ENCODE measurements around the gene SHD.

Gene SHD

DNA sequence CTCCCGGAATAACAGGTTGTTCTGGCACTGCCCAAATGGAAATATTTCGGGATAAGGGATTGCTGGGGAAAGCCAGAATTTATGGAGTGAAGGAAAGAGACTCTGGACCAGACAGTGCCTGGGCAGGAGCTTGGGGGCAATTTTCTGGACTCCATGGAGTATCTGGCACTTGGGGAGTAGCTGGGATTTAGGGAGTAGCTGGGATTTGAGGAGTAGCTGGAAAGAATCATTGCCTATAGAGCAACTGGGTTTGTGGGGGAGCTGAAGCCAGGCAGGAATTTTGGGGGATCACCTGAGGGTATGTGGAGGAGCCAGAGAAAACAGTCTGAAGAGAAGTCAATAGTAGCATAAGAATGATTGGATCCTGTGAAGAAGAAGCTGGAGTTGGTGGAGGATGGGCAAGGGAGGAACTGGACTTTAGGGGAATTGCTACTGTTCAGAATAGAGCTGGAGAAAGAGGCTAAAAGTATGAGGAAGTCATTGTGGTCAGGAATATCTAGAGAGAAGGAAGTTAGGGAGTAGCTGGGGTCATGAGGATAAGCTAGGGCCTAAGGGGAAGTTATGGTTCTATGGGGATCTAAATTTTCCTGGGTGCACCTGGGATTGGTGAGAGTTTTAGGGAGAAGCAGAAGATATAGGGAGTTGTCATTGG lies 40.1 kb downstream of the SHD start:
- TF ChIP-seq CTCF (IDR thresholded peaks at IDR 0.05; ENCODE audit: low read length), result no peak
- no peak for TF ChIP-seq EZH2 (IDR thresholded peaks at IDR 0.05; ENCODE audit: borderline replicate concordance, low read length)

DNA sequence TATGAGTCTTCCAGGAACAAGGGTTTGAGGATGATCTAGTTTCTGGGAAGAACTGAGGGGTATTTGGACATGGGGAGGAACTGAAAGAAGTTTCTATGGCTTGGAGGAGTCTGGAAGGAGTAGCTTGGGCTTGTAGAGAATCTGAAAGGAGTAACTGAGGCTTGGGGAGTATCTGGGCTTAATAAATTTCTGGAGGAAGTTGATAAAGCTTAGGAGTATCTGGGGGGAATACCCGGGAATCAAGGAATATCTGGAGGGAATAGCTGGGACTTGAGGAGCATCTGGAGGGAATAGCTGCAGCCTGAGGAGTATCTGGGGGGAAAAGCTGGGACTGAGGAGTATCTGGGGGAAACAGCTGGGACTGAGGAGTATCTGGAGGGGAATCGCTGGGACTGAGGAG lies 41.4 kb downstream of the SHD start:
- H3K79me2 ChIP-seq (ENCODE audit: insufficient read depth, low read length), result no peaks in the 10 kb centered on the region
- no peak overlapping the region for H3K4me2 ChIP-seq (ENCODE audit: low read length)
- no peaks in the 10 kb centered on the region for H3K27me3 ChIP-seq (ENCODE audit: insufficient read depth, low read length)
- TF ChIP-seq CTCF (IDR thresholded peaks at IDR 0.05; ENCODE audit: low read length) (no peak), EZH2 (IDR thresholded peaks at IDR 0.05; ENCODE audit: borderline replicate concordance, low read length) (no peak)
- H3F3A ChIP-seq (ENCODE audit: insufficient read depth, low read length), result no peaks in the 10 kb centered on the region
- no peak overlapping the region for H3K9ac ChIP-seq (ENCODE audit: low read length)
- H2AFZ ChIP-seq (ENCODE audit: low read length), result no peak overlapping the region
- no peaks in the 10 kb centered on the region; the same call in 1 of the 2 replicates for H3K9me3 ChIP-seq (ENCODE audit: low read length)
- no peak overlapping the region for H3K4me3 ChIP-seq (ENCODE audit: low read depth, low read length, poor library complexity, severe bottlenecking)
- no peak overlapping the region for H3K27ac ChIP-seq (ENCODE audit: low read depth, low read length, poor library complexity, severe bottlenecking)
- no peaks in the 10 kb centered on the region for H3K4me1 ChIP-seq (ENCODE audit: insufficient read depth, low read length, severe bottlenecking)
- no peaks in the 10 kb centered on the region for H3K36me3 ChIP-seq (ENCODE audit: insufficient read depth, low read length)
- no peaks in the 10 kb centered on the region for H3K9me2 ChIP-seq (ENCODE audit: low read depth, low read length)
- no peaks in the 10 kb centered on the region for H4K20me1 ChIP-seq (ENCODE audit: insufficient read depth, low read length)

More for the DNA sequence above, 40.1 kb downstream of the SHD start:
- Histone ChIP-seq H3K27me3 (ENCODE audit: insufficient read depth, low read length) (no peaks in the 10 kb centered on the region), H4K20me1 (ENCODE audit: insufficient read depth, low read length) (no peaks in the 10 kb centered on the region), H2AFZ (ENCODE audit: low read length) (no peak overlapping the region), H3K36me3 (ENCODE audit: insufficient read depth, low read length) (no peaks in the 10 kb centered on the region), H3K4me3 (ENCODE audit: low read depth, low read length, poor library complexity, severe bottlenecking) (no peak overlapping the region), H3K9me2 (ENCODE audit: low read depth, low read length) (no peaks in the 10 kb centered on the region), H3K4me1 (ENCODE audit: insufficient read depth, low read length, severe bottlenecking) (no peaks in the 10 kb centered on the region), H3K27ac (ENCODE audit: low read depth, low read length, poor library complexity, severe bottlenecking) (no peak overlapping the region), H3K9me3 (ENCODE audit: low read length) (no peaks in the 10 kb centered on the region; the same call in 1 of the 2 replicates), H3K4me2 (ENCODE audit: low read length) (no peak overlapping the region), H3F3A (ENCODE audit: insufficient read depth, low read length) (no peaks in the 10 kb centered on the region), H3K9ac (ENCODE audit: low read length) (no peak overlapping the region), H3K79me2 (ENCODE audit: insufficient read depth, low read length) (no peaks in the 10 kb centered on the region)

DNA sequence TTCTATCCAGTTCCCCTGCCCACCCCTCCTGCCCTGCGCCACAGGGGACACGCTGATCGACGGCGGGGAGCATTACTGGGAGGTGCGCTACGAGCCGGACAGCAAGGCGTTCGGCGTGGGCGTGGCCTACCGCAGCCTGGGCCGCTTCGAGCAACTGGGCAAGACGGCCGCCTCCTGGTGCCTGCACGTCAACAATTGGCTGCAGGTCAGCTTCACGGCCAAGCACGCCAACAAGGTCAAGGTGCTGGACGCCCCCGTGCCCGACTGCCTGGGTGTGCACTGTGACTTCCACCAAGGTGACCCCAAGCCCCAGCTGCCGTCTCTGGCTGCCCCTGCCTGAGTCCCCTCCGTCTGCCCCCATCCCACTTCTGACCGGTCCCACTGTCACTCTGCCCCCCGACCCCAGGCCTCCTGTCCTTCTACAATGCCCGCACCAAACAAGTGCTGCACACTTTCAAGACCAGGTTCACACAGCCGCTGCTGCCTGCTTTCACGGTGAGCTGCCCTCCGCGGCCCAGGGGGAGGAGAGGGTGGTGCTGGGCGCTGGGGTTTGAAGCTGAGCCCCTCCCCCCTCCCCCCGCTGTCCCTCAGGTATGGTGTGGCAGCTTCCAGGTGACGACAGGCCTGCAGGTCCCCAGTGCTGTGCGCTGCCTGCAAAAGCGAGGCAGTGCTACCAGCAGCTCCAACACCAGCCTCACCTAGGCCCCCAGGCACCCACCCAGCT lies 44.0 kb downstream of the SHD start:
- H3K4me1 ChIP-seq (ENCODE audit: insufficient read depth, low read length, severe bottlenecking), result no peaks in the 10 kb centered on the region
- H3K4me3 ChIP-seq (ENCODE audit: low read depth, low read length, poor library complexity, severe bottlenecking), result no peak overlapping the region
- H3K9me3 ChIP-seq (ENCODE audit: low read length), result no peaks in the 10 kb centered on the region; the same call in 1 of the 2 replicates
- H3F3A ChIP-seq (ENCODE audit: insufficient read depth, low read length), result no peaks in the 10 kb centered on the region
- H3K9me2 ChIP-seq (ENCODE audit: low read depth, low read length), result no peaks in the 10 kb centered on the region
- no peaks in the 10 kb centered on the region for H4K20me1 ChIP-seq (ENCODE audit: insufficient read depth, low read length)
- H3K36me3 ChIP-seq (ENCODE audit: insufficient read depth, low read length), result no peaks in the 10 kb centered on the region
- no peak overlapping the region for H3K9ac ChIP-seq (ENCODE audit: low read length)
- H3K27me3 ChIP-seq (ENCODE audit: insufficient read depth, low read length), result no peaks in the 10 kb centered on the region
- H3K79me2 ChIP-seq (ENCODE audit: insufficient read depth, low read length), result no peaks in the 10 kb centered on the region
- H3K27ac ChIP-seq (ENCODE audit: low read depth, low read length, poor library complexity, severe bottlenecking), result no peak overlapping the region
- H3K4me2 ChIP-seq (ENCODE audit: low read length), result no peak overlapping the region
- no peak overlapping the region for H2AFZ ChIP-seq (ENCODE audit: low read length)
- no peak for TF ChIP-seq CTCF (IDR thresholded peaks at IDR 0.05; ENCODE audit: low read length)
- no peak for TF ChIP-seq EZH2 (IDR thresholded peaks at IDR 0.05; ENCODE audit: borderline replicate concordance, low read length)
